Stimulated activated CD4-positive, alpha-beta T cell treated with anti-CD3 and anti-CD28 coated beads, Interleukin-4, amount 100 ng/mL, for 48 hours (primary cell): ENCODE measurements around the gene MPI.
A peak's percentile ranks its signal among the peaks of the same experiment; 100 is the strongest.
"Not testable (repeated sequence)": the region's sequence is repeated elsewhere in the genome, so short reads cannot be mapped to it uniquely, and the experiment has no call there.

Experiments
- DNase-seq, 2 donors: peaks; one replicate each; pipeline ENCODE4 v3.0.0-alpha.2; 2020; ENCODE audit warnings: low read depth in 2 of 2

Gene MPI

DNA sequence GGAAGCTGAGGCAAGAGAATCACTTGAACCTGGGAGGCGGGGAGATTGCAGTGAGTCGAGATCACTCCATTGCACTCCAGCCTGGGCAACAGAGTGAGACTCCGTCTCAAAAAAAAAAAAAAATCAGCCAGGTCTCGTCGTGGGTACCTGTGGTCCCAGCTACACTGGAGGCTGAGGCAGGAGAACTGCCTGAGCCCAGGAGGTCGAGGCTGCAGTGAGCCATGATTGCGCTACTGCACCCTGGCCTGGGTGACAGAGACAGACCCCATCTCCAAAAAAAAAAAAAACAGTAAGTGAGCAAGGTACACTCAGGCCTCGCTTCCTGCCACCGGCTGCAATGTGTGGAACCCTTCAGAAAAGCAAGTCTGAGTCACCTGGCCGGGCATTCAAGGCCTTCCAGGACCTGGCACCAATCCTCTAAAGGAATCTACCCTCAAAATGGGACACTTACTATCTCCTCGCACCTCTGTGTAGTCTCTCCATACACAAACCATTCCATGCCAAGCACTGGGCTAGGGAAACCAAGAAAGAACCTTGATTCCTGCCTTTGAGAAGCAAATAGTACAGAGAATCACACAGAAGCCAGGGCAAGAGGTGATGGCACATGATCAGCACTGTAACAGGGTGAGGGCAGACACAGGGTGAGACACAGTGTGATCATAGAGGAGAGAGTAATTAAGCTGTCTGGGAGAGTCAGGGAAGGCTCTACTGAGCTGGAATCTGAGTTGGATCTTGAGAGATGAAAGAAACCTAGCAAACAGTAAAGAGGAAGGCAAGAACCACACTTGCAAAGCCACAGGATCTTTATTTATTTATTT, 26.4 kb upstream of the MPI start:
- no peak for DNase-seq

- no peak for DNase-seq
Observed at GRCh38 chr15:74864296-74864695, 25.5 kb upstream of the MPI start.

- DNase-seq = no peak
Observed at GRCh38 chr15:74865316-74865715, 24.5 kb upstream of the MPI start.

DNA sequence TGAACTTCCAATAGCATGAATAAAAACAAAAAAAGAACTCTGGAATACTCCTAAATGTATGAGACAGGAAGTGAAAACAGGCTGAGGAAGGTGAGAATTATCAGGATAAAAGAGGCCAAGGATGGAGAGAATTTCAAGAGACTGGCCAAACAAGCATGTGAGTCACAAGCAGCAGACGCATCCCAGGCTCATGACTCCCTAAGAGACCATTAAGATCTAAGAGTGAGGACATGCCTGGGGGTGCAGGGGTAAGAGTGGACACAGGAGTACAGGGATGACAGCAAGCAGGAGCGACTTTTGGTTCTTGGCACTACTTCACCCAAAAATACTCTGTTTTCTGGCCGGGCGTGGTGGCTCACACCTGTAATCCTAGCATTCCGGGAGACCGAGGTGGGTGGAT, 23.8 kb upstream of the MPI start:
- no peak for DNase-seq

DNA sequence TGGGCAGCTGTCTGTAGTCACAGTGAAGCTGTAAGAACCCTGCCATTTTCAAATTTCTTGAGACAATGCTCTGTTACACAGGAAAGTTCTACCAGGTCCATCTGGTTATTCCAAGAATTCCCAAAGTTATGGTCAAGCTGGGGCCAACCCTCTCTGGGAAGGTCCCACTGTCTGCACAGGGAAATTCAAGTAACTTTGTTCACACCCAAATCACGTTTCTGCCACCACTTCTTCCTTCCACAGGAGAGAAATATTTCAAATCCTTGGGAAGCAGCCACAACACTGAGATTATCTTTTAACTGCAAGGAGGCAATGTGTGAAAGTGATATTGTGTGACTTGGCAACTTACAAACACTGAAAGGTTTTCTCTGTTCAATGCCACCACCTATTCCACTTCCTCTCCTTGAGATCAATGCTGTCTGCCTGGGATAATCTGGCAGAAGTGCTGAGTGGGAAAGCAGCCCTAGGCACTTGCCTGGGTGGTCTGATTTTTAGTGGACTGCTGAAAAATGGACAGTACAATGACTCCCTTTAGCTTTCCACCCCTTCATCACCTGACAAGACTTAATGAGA, 22.3 kb upstream of the MPI start:
- no peak for DNase-seq

DNA sequence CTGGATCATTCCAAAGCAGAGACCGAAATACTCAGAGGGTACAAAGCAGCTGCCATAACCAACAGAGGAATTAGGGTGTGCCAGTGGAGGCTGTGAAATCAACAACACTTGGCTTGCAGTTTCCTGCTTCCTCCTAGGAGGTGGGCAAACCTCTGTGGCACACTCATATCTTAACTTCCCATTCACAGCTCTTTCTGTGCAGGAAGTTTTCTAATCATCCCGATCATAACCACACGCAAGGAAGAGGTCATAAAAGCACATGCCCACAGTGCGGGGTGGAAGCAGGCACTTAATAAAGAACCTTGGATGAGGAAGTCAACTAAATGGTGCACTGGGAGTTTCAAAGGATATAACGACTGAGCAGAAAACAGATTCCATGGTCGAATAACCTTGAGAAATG, 21.8 kb upstream of the MPI start:
- DNase-seq = no peak

- no peak for DNase-seq
Observed at GRCh38 chr15:74869372-74869725, 20.5 kb upstream of the MPI start.

GRCh38 chr15:74869726-74870407, 20.0 kb upstream of the MPI start:
- DNase-seq = no peak

- DNase-seq = no peak
Observed at GRCh38 chr15:74870436-74871215, 19.2 kb upstream of the MPI start.

- no peak for DNase-seq
Observed at GRCh38 chr15:74872702-74873035, 17.2 kb upstream of the MPI start.

GRCh38 chr15:74873036-74873755, 16.6 kb upstream of the MPI start, which contains the start of gene SCAMP2:
SCAMP2 (minus strand) TSS chr15:74873365; CDS start chr15:74873255, 110 bp downstream.
- DNase-seq = peak; percentile 82 to 89

DNA sequence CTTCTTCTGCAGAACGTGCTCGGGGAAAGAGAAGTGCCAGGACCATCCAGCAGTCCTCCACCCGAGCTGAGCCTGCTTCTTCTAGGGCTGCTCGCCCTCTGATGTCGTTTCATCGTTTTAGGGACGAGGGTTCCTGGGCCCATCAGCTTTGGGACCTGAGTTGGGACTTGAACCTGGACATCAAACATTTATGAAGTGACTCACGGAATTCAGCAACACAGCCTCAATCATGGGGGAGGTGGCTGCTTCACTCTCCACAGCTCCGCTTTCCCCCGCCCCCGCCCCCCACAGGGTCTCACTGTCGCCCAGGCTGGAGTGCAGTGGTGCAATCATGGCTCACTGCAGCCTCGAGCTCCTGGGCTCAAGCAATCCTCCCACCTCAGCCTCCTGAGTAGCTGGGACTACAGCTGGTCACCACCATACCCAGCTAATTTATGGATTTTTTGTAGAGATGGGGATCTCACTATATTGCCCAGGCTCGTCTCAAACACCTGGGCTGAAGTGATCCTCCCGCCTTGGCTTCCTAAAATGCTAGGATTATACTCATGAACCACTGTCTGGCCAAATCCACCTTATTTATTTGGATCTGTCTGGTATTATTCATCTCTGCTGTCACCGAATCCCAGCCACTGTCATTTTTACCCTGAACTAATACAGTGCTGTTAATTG, 16.0 kb upstream of the MPI start:
- no peak for DNase-seq

DNA sequence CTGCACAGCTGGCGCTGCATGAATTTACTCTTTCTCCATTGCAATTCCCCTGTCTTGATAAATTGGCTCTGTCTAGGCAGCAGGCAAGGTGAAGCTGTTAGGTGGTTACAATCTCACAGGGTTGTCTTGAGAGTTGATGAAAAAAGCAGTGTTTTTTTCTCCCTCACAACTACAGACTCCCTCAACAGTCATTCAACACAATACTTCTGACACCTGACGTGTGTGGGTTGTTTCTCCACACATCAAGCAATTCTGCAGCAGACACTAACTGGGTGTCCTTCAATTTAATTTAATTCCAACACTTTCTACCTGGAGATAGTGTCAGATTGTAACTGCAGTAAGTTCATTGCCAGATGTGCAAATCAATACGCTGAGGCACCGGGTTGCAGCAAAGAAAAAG, 11.6 kb upstream of the MPI start:
- no peak for DNase-seq

- no peak for DNase-seq
Observed at GRCh38 chr15:74882528-74882927, 7.3 kb upstream of the MPI start.

DNA sequence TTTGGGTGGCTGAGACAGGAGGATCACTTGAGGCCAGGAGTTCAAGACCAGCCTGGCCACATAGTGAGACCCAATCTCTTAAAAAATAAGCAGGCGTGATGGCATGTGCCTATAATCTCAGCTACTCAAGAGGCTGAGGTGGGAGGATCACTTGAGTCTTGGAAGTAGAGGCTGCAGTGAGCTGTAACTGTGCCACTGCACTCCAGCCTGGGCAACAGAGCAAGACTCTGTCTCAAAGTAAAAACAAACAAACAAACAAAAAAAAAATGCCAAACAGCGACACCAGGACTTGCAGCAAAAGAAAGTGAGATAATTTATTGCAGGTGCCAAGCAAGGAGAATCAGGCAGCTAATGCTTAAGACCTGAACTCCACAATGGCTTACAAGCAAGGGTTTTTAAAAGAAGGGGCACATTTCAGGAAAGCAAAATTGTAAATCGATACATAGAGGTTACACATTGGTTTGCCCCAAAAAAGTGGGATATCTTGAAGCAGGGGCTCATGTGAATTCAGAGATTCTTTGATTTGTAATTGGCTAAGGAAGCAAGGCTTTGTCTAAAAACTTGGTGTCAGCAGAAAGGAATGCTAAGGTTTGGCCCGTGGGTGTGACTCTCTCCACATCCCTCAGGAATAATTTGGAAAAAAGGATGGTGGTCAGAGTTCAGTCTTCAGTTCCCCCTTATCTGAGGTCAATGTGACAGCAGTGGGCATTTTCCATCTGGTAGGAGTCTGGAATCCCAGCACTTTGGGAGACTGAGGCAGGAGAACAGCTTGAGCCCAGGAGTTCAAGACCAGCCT, 5.2 kb upstream of the MPI start:
- no peak for DNase-seq

DNA sequence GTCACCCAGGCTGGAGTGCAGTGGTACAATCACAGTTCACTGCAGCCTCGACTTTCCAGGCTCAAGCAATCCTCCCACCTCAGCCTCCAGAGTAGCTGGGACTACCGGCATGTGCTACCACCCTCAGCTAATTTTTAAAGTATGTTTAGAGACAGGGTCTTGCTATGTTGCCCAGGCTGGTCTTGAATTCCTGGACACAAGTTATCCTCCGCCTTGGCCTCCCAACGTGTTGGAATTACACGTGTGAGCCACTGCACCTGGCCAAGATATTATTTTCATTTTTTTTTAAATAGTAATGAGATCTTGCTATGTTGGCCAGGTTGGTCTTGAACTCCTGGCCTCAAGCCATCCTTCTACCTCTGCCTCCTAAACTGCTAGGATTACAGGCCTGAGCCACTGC, 4.4 kb upstream of the MPI start:
- DNase-seq = no peak

GRCh38 chr15:74887537-74888193, 2.2 kb upstream of the MPI start:
- DNase-seq = not testable (repeated sequence)

GRCh38 chr15:74888716-74889115, 1.1 kb upstream of the MPI start:
- DNase-seq = no peak

GRCh38 chr15:74889390-74889882, 406 bp upstream of the MPI start:
- no peak for DNase-seq

- no peak for DNase-seq
Observed at GRCh38 chr15:74890665-74890960, 771 bp downstream of the MPI start.
